GM19452 (cell line): ENCODE results near the gene SLC30A9.

Source experiments
- ATAC-seq: cut with Tn5 transposase; IDR thresholded peaks from one replicate; pipeline ENCODE4 v1.9.1; 2021; ENCODE audit not compliant: unreplicated experiment

Gene SLC30A9

GRCh38 chr4:42132099-42132498 is 141.8 kb downstream of the SLC30A9 start:
- no peak for ATAC-seq

GRCh38 chr4:42133006-42133405 is 142.7 kb downstream of the SLC30A9 start:
- no peak for ATAC-seq

- ATAC-seq = no peak
These were observed 146.0 kb downstream of the SLC30A9 start for GRCh38 chr4:42136371-42136770.
